IMR-90 (cell line): ENCODE data around the gene HDDC3.

Experiments used
- CEBPB ChIP-seq: IDR thresholded peaks from 2 replicates; pipeline ENCODE4 v1.6.1; 2012; ENCODE audit warnings: low read depth, low read length, improper control_type of control experiment
- CHD1 ChIP-seq: IDR thresholded peaks from 2 replicates; pipeline ENCODE4 v1.6.1; 2012; ENCODE audit warnings: low read depth, low read length, improper control_type of control experiment
- MAFK ChIP-seq: IDR thresholded peaks from 2 replicates; pipeline ENCODE4 v1.6.1; 2012; ENCODE audit warnings: low read depth, low read length, improper control_type of control experiment
- MXI1 ChIP-seq: IDR thresholded peaks from 2 replicates; pipeline ENCODE4 v1.6.1; 2012; ENCODE audit warnings: low read depth, mild to moderate bottlenecking, low read length, moderate library complexity, borderline replicate concordance
- RAD21 ChIP-seq: IDR thresholded peaks from 2 replicates; pipeline ENCODE4 v1.6.1; 2012; ENCODE audit warnings: low read length, improper control_type of control experiment
- RFX5 ChIP-seq: IDR thresholded peaks from 2 replicates; pipeline ENCODE4 v1.8.0; 2012; ENCODE audit warnings: low read depth, mild to moderate bottlenecking, low read length, moderate library complexity
- TF ChIP-seq, protein P1 (sequence below): conservative IDR thresholded peaks from 2 replicates; pipeline ENCODE4 v1.5.1; 2012; ENCODE audit warnings: mild to moderate bottlenecking, low read depth, low read length, improper control_type of control experiment
- TF ChIP-seq, protein P2 (sequence below): fragments of 150-350 bp; IDR thresholded peaks from 2 replicates; pipeline ENCODE4 v1.6.1; 2016; ENCODE audit warnings: low read depth, mild to moderate bottlenecking, low read length, moderate library complexity, borderline replicate concordance

GRCh38 chr15:90934256-90934948 is 2.1 kb upstream of the HDDC3 start:
- TF ChIP-seq, protein P1, sequence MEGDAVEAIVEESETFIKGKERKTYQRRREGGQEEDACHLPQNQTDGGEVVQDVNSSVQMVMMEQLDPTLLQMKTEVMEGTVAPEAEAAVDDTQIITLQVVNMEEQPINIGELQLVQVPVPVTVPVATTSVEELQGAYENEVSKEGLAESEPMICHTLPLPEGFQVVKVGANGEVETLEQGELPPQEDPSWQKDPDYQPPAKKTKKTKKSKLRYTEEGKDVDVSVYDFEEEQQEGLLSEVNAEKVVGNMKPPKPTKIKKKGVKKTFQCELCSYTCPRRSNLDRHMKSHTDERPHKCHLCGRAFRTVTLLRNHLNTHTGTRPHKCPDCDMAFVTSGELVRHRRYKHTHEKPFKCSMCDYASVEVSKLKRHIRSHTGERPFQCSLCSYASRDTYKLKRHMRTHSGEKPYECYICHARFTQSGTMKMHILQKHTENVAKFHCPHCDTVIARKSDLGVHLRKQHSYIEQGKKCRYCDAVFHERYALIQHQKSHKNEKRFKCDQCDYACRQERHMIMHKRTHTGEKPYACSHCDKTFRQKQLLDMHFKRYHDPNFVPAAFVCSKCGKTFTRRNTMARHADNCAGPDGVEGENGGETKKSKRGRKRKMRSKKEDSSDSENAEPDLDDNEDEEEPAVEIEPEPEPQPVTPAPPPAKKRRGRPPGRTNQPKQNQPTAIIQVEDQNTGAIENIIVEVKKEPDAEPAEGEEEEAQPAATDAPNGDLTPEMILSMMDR, result peak; percentile 89
- TF ChIP-seq, protein P2, sequence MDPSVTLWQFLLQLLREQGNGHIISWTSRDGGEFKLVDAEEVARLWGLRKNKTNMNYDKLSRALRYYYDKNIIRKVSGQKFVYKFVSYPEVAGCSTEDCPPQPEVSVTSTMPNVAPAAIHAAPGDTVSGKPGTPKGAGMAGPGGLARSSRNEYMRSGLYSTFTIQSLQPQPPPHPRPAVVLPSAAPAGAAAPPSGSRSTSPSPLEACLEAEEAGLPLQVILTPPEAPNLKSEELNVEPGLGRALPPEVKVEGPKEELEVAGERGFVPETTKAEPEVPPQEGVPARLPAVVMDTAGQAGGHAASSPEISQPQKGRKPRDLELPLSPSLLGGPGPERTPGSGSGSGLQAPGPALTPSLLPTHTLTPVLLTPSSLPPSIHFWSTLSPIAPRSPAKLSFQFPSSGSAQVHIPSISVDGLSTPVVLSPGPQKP, result no peak
- TF ChIP-seq CEBPB, result no peak
- TF ChIP-seq RAD21, result peak; percentile 72
- TF ChIP-seq MXI1, result no peak
- no peak for TF ChIP-seq CHD1
- no peak for TF ChIP-seq MAFK
- no peak for TF ChIP-seq RFX5
